DND-41 (cell line): ENCODE results near the gene HSD17B7.
"Not testable (repeated sequence)": the region's sequence is repeated elsewhere in the genome, so short reads cannot be mapped to it uniquely, and the experiment has no call there.

Experiments
- ATAC-seq: fragments of 200-7000 bp; cut with Tn5 transposase; 3 replicates; pipeline ENCODE4 v1.9.1; 2021; ENCODE audit warnings: low read depth; ENCODE audit not compliant: insufficient read depth
- DNase-seq: peaks from one replicate; pipeline ENCODE4 v3.0.0-alpha.2; 2020
- H2AFZ ChIP-seq: 2 replicates; pipeline ENCODE4 v1.6.0; 2012; ENCODE audit warnings: low read depth, low read length
- H3K27ac ChIP-seq: 2 replicates; pipeline ENCODE4 v1.5.1; 2012; ENCODE audit warnings: low read length, inconsistent platforms
- H3K27me3 ChIP-seq: fragments of 200-600 bp; sonication (generic); 2 replicates; pipeline ENCODE4 v1.6.0; 2012; ENCODE audit warnings: low read length, mild to moderate bottlenecking, inconsistent platforms; ENCODE audit not compliant: insufficient read depth, poor library complexity
- H3K36me3 ChIP-seq: 2 replicates; pipeline ENCODE4 v1.5.1; 2012; ENCODE audit warnings: low read length, inconsistent platforms; ENCODE audit not compliant: insufficient read depth
- H3K4me1 ChIP-seq: 2 replicates; pipeline ENCODE4 v1.5.1; 2012; ENCODE audit warnings: mild to moderate bottlenecking, low read length; ENCODE audit not compliant: insufficient read depth
- H3K4me2 ChIP-seq: 2 replicates; pipeline ENCODE4 v1.6.0; 2012; ENCODE audit warnings: mild to moderate bottlenecking, moderate library complexity, low read length, inconsistent platforms; ENCODE audit not compliant: insufficient read depth
- H3K4me3 ChIP-seq, 2 experiments: fragments of 200-600 bp in 1 of 2; shearing (Covaris generic) in 1 of 2; 2 replicates each; pipeline ENCODE4 v1.5.1; 2012 to 2016; ENCODE audit warnings: inconsistent platforms in 2 of 2, low read length in 2 of 2, mild to moderate bottlenecking in 2 of 2, low read depth in 1 of 2, moderate library complexity in 1 of 2
- H3K79me2 ChIP-seq: 2 replicates; pipeline ENCODE4 v1.6.0; 2012; ENCODE audit warnings: low read length, inconsistent platforms; ENCODE audit not compliant: insufficient read depth
- H3K9ac ChIP-seq: 2 replicates; pipeline ENCODE4 v1.6.0; 2012; ENCODE audit warnings: low read depth, mild to moderate bottlenecking, inconsistent platforms, low read length, moderate library complexity
- H3K9me3 ChIP-seq: 2 replicates; pipeline ENCODE4 v1.5.1; 2012; ENCODE audit warnings: low read length, moderate library complexity, mild to moderate bottlenecking, inconsistent platforms; ENCODE audit not compliant: insufficient read depth, severe bottlenecking
- H4K20me1 ChIP-seq: 2 replicates; pipeline ENCODE4 v1.6.0; 2012; ENCODE audit warnings: low read length; ENCODE audit not compliant: insufficient read depth
- EZH2 ChIP-seq: IDR thresholded peaks from 3 replicates; pipeline ENCODE4 v1.6.1; 2012; ENCODE audit warnings: borderline replicate concordance, low read depth, mild to moderate bottlenecking, moderate library complexity, low read length, inconsistent platforms; ENCODE audit not compliant: severe bottlenecking
- TF ChIP-seq, protein P1 (sequence below): IDR thresholded peaks from 2 replicates; pipeline ENCODE4 v1.5.1; 2012; ENCODE audit warnings: borderline replicate concordance, low read length, moderate library complexity, mild to moderate bottlenecking; ENCODE audit not compliant: poor library complexity, severe bottlenecking; ENCODE audit errors: extremely low read depth

Gene HSD17B7

GRCh38 chr1:162790303-162790984 is at the start of gene HSD17B7:
Gene HSD17B7 (plus strand): TSS chr1:162790702. CDS start chr1:162790801, 99 bp downstream.
- Histone ChIP-seq H3K9ac (peak within 1 kb of the TSS; percentile 55), H2AFZ (peak within 1 kb of the TSS; percentile 82), H3K4me3 (peak within 1 kb of the TSS; percentile 21 to 67; a peak in 3 of 4 replicates), H3K27ac (peak within 1 kb of the TSS; percentile 76), H3K4me2 (peak within 1 kb of the TSS; percentile 72), H3K36me3 (peaks cover 15% of the 10 kb centered on the region), H3K79me2 (peaks cover 25% of the 10 kb centered on the region), H3K4me1 (peaks cover 24% of the 10 kb centered on the region)
- H3K27me3 ChIP-seq, H3K9me3 ChIP-seq, H4K20me1 ChIP-seq: not testable (repeated sequence)
- ATAC-seq (peak; percentile 99), DNase-seq (peak; percentile 90)

DNA sequence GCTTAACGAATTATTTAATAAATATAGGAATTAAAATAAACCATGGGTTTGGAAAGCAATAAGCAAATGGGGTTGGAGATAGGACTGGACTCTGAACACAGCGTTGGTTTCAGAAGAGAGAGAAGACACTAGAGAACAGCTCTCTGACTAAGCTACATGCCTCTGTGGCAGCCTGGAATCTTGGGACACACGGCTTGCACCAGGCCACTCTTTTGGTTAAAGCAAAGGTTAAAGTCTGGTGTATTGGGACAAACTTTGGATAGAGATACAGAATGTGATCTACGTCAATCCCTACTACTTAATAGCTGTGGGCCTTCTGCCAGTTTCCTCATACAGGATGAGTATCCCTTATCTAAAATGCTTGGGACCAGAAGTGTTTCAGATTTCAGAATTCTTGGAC is 49.7 kb upstream of the HSD17B7 start:
- ATAC-seq = no peak
- no peaks in the 10 kb centered on the region for H3K27me3 ChIP-seq
- H4K20me1 ChIP-seq = no peaks in the 10 kb centered on the region
- no peak for DNase-seq
- no peak overlapping the region for H3K9ac ChIP-seq
- no peak overlapping the region for H3K4me3 ChIP-seq
- no peak for TF ChIP-seq EZH2
- TF ChIP-seq, protein P1, sequence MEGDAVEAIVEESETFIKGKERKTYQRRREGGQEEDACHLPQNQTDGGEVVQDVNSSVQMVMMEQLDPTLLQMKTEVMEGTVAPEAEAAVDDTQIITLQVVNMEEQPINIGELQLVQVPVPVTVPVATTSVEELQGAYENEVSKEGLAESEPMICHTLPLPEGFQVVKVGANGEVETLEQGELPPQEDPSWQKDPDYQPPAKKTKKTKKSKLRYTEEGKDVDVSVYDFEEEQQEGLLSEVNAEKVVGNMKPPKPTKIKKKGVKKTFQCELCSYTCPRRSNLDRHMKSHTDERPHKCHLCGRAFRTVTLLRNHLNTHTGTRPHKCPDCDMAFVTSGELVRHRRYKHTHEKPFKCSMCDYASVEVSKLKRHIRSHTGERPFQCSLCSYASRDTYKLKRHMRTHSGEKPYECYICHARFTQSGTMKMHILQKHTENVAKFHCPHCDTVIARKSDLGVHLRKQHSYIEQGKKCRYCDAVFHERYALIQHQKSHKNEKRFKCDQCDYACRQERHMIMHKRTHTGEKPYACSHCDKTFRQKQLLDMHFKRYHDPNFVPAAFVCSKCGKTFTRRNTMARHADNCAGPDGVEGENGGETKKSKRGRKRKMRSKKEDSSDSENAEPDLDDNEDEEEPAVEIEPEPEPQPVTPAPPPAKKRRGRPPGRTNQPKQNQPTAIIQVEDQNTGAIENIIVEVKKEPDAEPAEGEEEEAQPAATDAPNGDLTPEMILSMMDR = no peak
- no peaks in the 10 kb centered on the region for H3K9me3 ChIP-seq
- H3K79me2 ChIP-seq = no peaks in the 10 kb centered on the region
- no peak overlapping the region for H3K4me2 ChIP-seq
- no peak overlapping the region for H2AFZ ChIP-seq
- no peaks in the 10 kb centered on the region for H3K36me3 ChIP-seq
- H3K4me1 ChIP-seq = no peaks in the 10 kb centered on the region
- H3K27ac ChIP-seq = no peak overlapping the region

DNA sequence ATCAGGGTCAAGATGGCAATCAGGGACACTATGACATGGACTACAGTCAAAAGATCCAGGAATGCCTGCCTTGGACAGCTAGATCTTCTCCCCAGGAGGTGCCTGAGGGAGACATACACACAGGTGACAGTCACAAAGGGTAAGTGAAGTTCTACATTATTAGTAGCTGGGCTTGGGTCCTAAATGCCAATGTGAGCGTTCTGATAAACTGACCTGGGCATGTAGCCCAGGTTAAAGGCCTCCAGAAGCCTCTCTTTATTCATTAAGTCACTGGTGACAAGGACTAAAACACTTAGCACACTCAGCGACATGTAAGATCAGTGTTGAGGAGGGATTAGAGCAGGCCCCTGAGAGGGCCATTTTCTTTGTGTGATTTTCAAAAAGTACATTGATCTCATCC is 48.9 kb upstream of the HSD17B7 start:
- H3K27ac ChIP-seq = no peak overlapping the region
- ATAC-seq = no peak
- H3K9ac ChIP-seq = no peak overlapping the region
- no peaks in the 10 kb centered on the region for H4K20me1 ChIP-seq
- DNase-seq = no peak
- TF ChIP-seq EZH2 = no peak
- TF ChIP-seq, protein P1 = no peak
- H3K79me2 ChIP-seq = no peaks in the 10 kb centered on the region
- H3K36me3 ChIP-seq = no peaks in the 10 kb centered on the region
- no peaks in the 10 kb centered on the region for H3K4me1 ChIP-seq
- no peaks in the 10 kb centered on the region for H3K27me3 ChIP-seq
- H3K9me3 ChIP-seq = no peaks in the 10 kb centered on the region
- no peak overlapping the region for H3K4me2 ChIP-seq
- H3K4me3 ChIP-seq = no peak overlapping the region
- no peak overlapping the region for H2AFZ ChIP-seq

DNA sequence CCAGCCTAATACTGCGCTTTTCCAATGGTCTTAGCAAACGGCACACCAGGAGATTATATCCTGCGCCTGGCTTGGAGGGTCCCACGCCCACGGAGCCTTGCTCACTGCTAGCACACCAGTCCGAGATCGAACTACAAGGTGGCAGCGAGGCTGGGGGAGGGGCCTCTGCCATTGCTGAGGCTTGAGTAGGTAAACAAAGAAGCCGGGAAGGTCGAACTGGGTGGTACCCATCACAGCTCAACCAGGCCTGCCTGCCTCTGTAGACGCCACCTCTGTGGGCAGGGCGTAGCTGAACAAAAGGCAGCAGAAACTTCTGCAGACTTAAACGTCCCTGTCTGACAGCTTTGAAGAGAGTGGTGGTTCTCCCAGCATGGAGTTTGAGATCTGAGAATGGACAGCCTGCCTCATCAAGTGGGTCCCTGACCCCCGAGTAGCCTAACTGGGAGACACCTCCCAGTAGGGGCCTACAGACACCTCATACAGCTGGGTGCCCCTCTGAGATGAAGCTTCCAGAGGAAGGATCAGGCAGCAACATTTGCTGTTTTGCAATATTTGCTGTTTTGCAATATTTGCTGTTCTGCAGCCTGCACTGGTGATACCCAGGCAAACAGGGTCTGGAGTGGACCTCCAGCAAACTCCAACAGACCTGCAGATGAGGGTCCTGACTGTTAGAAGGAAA is 44.1 kb upstream of the HSD17B7 start:
- not testable (repeated sequence) for H3K4me1 ChIP-seq, H3K36me3 ChIP-seq, ATAC-seq, H3K4me2 ChIP-seq, H3K9ac ChIP-seq, H2AFZ ChIP-seq, H4K20me1 ChIP-seq, H3K79me2 ChIP-seq, DNase-seq, H3K4me3 ChIP-seq, H3K27me3 ChIP-seq, H3K9me3 ChIP-seq, H3K27ac ChIP-seq
